Inferior parietal cortex (tissue), 1 donor: ENCODE measurements around the gene TMEM14A.
"Not testable (repeated sequence)": the region's sequence is repeated elsewhere in the genome, so short reads cannot be mapped to it uniquely, and the experiment has no call there.

Experiments
- DNase-seq: peaks from one replicate; pipeline ENCODE4 v3.0.0-alpha.2; 2016; ENCODE audit errors: extremely low spot score

Gene TMEM14A

DNA sequence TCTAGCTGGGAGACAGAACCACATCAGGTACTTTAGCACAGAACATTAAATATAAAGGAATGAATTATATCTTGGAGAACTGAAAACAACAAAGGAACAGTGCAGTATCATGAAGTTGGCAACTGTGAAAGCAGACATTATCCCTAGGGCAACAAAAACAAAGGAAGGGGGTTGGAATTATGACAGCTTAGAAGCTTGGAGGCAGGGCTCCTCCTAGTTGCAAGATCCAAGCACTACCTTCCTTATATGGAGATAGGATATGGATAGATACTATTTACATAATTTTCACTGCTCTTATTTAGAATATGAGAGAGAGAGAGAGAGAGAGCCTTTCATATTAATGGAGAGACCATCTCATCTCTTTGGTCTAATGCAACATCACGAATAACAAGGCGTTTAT, 27.0 kb downstream of the TMEM14A start:
- DNase-seq, result no peak

- DNase-seq, result no peak
These were observed 33.1 kb downstream of the TMEM14A start for GRCh38 chr6:52704060-52704459.

DNA sequence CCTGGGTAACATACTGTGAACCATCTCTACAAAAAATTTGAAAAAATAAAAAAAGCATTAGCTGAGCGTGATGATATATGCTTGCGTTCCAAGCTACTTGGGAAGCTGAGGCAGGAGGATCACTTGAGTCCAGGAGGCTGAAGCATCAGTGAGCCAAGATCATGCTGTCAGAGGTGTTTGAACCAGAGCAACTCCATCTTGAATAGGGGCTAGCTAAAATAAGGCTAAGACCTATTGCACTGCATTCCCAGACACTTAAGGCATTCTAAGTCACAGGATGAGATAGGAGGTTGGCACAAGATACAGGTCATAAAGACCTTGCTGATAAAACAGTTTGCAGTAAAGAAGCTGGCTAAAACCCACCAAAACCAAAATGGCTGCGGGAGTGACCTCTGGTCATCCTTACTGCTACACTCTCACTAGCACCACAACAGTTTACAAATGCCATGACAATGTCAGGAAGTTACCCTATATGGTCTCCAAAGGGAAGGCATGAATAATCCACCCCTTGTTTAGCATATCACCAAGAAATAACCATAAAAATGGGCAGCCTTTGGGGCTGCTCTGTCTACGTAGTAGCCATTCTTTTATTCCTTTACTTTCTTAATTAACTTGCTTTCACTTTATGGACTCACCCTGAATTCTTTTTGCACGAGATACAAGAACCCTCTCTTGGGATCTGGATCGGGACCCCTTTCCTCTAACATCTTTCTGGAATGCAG, 34.0 kb downstream of the TMEM14A start:
- not testable (repeated sequence) for DNase-seq

DNA sequence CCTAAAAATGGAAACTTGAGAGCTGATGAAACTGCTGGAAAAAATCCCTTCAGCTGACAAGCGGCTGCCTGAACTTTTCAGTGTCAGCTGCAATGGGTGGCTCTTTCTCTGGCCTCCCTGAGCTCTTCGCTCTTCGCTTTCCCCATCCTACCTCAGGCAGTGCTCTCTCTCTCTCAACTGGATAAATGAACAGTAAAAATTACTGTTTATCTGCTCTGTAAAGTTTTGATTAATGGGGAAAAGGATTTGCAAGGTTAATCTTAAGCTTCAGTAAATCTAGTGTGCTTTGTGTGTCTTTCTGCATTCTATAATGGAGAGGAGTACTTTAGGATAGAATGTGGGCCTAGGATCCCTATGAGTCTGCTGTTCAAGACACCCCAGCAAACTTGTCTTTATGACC, 35.1 kb downstream of the TMEM14A start:
- DNase-seq, result no peak

DNA sequence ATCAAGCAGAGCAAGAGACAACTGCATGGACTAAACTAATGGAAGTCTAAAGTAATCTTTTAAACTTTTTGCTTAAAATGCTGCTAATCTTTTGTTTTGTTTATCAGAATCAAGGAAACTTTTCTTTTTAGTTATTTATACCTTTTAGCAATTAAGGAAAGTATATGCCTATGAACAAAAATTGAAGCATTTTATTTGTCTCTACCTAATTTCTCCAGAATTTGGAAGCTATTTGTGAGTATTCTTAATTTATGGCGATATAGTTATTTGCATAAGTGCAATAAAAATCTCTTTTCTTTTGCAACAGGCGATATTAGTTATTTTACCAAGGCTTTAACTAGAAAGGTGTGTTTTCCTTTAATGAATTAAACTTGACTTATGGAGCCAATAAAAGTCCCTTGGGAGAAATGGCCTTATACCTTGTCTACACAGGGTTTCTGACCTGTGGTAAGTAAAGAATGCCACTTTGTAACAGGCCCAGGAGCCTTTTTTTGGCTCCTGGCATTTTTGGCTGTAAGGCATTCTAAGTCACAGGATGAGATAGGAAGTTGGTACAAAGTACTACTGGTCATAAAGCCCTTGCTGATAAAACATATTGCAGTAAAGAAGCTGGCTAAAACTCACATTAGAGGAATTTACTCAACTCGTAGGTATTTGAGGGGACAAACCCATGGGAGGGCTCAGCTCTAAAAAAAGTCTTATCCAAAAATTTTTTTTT, 37.2 kb downstream of the TMEM14A start:
- no peak for DNase-seq

- DNase-seq, result no peak
These were observed 41.2 kb downstream of the TMEM14A start for GRCh38 chr6:52712136-52712535.

DNA sequence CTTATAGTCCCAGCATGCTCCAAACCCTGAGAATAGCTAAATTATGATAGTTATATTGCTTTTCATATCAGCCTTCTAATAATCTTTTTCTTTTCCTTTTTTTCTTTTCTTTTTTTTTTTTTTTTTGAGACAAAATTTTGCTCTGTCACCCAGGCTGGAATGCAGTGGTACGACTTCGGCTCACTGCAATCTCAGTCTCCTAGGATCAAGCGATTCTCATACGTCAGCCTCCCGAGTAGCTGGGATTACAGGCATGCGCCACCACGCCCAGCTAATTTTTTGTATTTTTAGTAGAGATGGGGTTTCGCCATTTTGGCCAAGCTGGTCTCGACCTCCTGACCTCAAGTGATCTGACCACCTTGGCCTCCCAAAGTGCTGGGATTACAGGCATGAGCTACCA, 43.8 kb downstream of the TMEM14A start:
- not testable (repeated sequence) for DNase-seq

DNA sequence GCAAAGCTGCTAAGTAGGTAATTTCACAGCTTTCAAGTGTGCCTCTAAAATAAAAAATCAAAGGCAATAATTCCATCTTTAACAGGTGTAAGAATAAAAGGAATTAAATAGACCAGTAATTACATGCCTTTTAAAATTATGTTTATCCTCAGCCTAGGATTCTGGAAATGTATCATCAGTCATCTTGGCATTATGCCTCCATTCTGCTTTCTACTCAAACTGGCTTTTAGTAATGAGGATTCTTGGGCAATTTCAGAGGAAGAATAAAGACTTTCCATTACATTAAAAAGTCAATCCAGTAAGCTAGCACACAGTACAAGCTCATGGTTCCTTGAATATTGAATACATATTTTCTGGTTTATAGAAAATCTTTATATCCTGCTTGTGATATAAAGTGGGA, 47.6 kb downstream of the TMEM14A start:
- no peak for DNase-seq

DNA sequence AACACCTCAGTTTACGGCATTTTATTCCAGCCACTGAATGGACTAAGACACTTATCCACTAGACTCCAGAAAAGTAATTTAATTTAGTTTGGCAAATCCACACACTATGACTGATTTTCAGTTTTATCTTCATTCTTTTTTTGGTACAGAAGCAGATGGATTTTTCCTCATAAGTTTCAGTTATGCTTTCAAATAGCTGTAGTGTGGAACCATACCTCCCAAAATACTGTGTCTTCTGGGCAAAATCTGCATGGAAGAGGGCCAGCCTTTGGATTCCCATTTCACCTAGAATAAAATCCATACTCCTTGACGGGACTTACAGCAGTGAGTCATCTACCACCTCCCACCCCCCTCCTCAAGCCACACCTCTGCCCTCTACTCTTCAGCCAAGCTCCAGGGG, 49.4 kb downstream of the TMEM14A start:
- DNase-seq, result peak; percentile 53

- no peak for DNase-seq
These were observed 53.1 kb downstream of the TMEM14A start for GRCh38 chr6:52724042-52724405.

DNA sequence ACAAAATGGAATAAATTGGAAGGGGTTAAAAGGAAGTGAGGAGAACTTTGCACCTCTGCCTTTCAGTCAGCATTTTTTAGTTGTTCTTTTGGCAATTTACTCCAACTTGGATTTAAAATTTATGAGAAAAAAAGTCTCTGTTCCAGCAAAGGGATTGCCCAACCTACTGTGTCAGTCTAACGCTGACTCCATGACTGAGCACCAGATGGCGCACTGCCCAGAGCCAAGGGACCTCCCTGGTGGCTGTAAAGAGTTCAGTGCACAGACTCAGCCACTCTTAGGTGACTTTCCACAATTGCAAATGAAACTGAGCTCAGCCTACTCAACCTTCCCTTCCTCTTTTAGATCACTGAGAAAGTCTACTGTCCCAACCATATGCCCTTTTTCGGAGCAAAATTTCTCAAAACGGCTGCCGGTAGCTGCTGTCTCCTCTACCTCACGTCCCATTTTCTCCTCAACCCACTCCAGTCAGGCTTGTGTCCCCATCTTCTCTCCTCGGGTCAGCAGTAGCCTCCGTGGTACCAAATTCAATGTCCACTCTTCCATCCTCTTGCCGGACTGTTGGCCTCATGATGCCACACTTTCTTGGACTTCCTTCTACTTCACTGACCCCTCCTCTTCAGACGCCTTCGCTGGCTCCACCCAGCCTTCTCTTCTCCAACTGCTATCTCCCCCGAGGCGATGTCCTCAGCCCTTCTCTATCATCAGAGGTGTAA, 53.7 kb downstream of the TMEM14A start:
- peak; percentile 54 for DNase-seq

GRCh38 chr6:52725143-52725534, 54.2 kb downstream of the TMEM14A start:
- no peak for DNase-seq

- DNase-seq, result no peak
These were observed 54.8 kb downstream of the TMEM14A start for GRCh38 chr6:52725535-52726192.

- no peak for DNase-seq
These were observed 55.3 kb downstream of the TMEM14A start for GRCh38 chr6:52726193-52726542.

DNA sequence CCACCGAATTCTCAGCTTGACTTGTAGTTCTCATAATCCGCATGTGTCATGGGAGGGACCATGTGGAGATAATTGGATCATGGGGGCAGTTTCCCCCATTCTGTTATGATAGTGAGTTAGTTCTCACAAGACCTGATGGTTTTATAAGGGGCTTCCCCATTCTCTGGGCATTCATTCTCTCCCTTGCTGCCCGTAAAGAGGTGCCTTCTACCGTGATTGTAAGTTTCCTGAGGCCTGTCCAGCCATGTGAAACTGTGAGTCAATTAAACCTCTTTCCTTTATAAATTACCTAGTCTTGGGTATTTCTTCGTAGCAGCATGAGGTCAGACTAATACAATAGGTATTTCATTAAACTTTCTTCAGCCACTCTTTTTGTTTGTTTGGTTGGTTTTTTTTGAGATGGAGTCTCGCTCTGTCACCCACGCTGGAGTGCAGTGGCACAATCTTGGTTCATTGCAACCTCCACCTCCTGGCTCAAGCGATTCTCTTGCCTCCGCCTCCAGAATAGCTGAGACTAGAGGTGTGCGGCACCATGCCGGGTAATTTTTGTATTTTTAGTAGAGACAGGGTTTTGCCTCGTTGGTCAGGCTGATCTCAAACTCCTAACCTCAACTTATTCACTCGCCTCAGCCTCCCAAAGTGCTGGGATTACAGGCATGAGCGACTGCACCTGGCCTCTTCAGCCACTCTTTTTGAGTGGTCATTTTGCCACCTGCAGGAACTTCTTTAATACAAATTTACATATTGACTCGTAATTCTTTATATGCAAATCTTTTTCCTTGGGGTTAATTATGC, 56.0 kb downstream of the TMEM14A start:
- no peak for DNase-seq

DNA sequence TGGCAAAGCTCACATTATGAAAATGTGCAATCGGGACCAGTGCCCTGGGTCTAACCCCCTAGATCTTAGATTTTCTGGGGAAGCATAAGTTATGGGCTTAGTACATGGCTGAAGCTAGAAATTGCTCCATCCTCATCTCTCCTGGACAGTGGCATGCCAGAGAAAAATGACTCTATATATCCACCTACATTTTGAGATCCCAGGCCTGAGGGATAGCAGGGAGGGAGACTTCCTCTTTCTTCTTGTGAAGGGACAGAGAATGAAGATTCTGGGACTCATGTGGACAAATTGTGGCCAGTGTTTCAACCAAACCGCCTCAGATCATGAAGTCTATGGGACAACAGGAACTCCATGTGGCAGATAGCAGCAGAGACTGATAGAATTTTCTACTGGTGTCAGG, 57.0 kb downstream of the TMEM14A start:
- DNase-seq, result no peak

GRCh38 chr6:52728394-52728793, 57.5 kb downstream of the TMEM14A start:
- no peak for DNase-seq

GRCh38 chr6:52729576-52729975, 58.7 kb downstream of the TMEM14A start:
- DNase-seq, result no peak

DNA sequence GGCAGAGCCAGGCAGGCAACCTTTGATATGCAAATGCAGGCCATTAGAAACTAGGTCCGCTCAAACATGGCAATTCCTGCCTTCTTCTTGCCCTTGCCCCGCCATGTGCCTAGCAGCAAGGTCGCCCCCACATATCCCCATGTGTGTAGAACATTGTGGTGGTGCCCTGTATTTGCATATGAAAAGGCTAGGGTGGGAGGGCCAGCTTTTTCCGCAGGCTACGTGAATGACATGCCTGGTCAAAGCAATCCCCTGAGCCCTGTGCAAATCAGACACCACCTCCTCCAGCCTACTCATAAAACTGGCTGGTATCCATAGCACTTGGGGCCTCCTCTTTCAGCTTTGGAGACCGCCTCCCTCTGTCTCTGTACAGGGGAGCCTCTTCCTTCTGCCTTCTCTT, 60.8 kb downstream of the TMEM14A start:
- DNase-seq, result no peak

- no peak for DNase-seq
These were observed 62.3 kb downstream of the TMEM14A start for GRCh38 chr6:52733172-52733571.

DNA sequence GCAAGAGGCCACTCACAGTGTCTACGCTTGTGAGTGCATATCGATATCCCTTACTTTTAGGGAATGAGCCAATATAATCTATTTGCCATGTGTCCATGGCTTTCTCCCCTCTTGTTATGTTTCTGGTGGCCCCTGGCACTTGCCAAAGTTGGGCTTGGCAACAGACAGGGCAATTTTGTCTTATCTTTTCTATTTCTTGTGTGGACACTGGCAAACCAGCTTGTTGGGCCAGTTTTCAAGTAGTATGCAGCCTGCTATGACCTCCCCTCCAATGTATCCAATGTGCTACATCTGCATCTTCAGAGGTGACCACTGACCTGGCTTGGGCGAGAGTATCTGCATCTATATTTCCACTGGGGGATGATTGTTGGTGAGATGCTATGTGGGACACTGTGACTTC, 63.2 kb downstream of the TMEM14A start:
- no peak for DNase-seq

- DNase-seq, result no peak
These were observed 64.2 kb downstream of the TMEM14A start for GRCh38 chr6:52735071-52735470.
